Measurements from ENCODE around the gene MINK1.
"Not testable (repeated sequence)": the region's sequence is repeated elsewhere in the genome, so short reads cannot be mapped to it uniquely, and the experiment has no call there.

Gene MINK1

DNA sequence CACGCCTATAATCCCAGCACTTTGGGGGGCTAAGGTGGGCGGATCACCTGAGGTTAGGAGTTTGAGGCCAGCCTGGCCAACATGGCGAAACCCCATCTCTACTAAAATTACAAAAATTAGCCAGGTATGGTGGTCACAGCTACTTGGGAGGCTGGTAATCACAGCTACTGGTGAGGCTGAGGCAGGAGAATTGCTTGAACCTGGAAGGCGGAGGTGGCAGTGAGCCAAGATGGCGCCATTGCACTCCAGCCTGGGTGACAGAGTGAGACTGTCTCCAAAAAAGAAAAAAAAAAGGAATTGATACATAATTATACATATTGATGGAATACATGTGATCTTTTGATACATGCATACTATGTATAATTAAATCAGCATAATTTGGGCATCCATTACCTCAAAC is 34.4 kb downstream of the MINK1 start:
- FAIRE-seq; DNase-seq (ENCODE audit: insufficient read length, low spot score): not testable (repeated sequence)

DNA sequence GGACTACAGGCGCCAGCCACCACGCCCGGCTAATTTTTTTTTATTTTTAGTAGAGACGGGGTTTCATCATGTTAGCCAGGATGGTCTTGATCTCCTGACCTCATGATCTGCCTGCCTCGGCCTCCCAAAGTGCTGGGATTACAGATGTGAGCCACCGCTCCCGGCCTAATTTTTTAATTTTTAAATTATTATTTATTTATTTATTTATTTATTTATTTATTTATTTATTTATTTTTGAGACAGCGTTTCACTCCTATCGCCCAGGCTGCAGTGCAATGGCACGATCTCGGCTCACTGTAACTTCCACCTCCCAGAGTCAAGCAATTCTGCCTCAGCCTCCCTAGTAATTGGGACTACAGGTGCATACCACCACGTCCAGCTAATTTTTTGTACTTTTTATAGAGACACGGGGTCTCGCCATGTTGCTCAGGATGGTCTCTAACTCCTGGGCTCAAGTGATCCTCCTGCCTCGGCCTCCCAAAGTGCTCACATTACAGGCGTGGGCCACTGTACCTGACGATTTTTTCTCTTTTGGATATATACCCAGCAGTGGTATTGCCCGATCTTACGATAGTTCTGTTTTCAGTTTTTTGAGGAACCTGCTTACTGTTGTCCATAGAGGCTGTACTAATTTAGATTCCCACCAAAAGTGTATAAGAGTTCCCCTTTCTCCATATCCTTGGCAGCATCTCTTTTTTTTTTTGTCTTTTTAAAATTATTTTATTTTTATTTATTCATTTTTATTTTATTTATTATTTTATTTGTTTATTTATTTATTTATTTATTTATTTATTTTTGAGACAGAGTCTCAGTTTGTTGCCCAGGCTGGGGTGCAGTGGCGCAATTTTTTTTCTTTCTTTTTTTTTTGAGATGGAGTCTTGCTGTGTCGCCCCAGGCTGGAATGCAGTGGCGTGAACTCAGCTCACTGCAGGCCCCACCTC is 36.2 kb downstream of the MINK1 start:
- FAIRE-seq; DNase-seq (ENCODE audit: insufficient read length, low spot score): not testable (repeated sequence)

DNA sequence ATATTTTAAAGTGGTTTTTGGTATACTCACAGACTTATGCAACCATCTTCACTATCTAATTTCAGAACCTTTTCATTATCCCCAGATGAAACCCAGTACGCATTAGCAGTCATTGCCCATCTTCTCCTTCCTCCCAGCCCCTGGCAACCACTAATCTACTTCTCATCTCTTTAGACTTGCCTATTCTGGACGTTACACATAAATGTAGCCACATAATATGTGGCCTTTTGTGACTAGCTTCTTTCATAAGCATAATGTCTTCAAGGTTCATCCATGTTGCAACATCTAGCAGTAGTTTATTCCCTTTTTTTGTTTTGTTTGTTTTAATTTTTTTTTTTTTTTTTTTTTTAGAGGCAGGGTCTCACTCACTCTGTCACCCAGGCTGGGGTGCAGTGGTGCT is 37.7 kb downstream of the MINK1 start:
- DNase-seq (ENCODE audit: insufficient read length, low spot score) (no peak), FAIRE-seq (no peak)

DNA sequence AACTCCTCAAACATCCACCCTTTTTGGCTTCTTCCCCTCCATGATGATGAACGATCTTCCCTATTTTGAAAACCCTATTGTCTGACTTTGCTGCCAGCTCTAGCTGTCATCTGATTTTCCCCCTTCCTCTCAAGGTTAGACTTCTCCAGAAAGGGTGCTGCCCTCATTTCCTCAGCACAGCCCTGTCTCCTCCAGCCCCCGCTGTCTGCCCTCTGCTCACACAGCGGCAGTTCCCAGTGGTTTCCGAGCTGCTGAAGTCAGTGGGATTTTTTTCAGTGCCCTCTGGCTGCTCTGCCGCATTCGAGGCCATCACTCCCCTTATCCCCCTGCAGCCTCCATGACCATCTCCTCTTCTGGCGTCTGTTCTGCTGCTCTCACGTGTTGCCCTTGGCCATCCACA is 39.6 kb downstream of the MINK1 start:
- DNase-seq (ENCODE audit: insufficient read length, low spot score) (no peak), FAIRE-seq (no peak)

DNA sequence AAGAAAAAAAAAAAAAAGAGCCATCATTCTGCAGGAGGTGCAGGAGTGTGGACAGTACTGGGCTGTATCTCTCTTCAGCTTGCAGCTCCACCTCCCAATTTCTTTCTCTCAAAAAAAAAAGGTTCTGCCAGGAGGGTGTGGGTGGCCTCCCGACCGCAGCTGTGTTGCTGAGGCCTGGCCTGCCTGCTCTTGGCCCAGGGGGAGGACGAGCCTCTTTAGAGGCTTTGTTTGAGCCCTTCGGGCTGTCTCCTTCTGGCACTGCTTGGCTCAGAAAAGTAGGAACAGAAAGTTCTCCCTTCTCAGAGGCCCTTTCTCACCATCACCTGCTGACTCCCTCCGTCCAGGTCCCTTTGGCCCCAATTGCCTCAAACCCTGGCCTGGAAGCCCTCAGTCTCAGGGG is 43.9 kb downstream of the MINK1 start:
- DNase-seq (ENCODE audit: insufficient read length, low spot score), result no peak
- FAIRE-seq, result no peak

DNA sequence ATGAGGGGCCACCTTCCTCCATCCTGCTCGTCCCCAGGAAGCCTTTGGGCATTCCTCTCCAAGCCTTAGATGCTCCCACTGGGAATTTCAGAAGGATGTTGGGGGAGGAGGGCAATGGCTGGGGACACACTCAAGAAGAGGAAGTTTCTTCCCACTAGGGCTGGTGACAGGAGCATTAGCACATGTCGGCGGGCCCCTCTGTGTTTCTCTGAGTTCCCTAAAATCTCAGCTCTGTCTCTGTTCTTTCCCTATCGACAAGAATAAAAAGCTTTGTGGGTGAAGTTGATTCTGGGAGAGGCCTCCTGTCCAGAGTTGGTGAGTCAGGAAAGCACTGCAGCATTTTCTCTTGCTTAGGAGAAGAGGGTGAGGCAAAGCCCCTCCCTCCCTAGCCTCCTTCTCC is 46.5 kb downstream of the MINK1 start:
- DNase-seq (ENCODE audit: insufficient read length, low spot score) (no peak), FAIRE-seq (no peak)

DNA sequence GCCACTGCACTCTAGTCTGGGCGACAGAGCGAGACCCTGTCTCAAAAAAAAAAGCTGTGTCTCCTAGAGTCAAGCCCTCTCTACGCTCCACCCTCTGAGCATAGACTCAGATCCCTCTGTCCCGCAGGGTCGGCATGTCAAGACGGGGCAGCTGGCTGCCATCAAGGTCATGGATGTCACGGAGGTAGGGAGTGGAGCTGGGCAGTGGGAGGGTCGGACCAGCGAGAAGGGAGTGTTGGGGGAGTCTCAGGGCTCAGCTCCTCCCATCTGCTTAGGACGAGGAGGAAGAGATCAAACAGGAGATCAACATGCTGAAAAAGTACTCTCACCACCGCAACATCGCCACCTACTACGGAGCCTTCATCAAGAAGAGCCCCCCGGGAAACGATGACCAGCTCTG is 47.7 kb downstream of the MINK1 start:
- FAIRE-seq, result no peak
- DNase-seq (ENCODE audit: insufficient read length, low spot score), result no peak

DNA sequence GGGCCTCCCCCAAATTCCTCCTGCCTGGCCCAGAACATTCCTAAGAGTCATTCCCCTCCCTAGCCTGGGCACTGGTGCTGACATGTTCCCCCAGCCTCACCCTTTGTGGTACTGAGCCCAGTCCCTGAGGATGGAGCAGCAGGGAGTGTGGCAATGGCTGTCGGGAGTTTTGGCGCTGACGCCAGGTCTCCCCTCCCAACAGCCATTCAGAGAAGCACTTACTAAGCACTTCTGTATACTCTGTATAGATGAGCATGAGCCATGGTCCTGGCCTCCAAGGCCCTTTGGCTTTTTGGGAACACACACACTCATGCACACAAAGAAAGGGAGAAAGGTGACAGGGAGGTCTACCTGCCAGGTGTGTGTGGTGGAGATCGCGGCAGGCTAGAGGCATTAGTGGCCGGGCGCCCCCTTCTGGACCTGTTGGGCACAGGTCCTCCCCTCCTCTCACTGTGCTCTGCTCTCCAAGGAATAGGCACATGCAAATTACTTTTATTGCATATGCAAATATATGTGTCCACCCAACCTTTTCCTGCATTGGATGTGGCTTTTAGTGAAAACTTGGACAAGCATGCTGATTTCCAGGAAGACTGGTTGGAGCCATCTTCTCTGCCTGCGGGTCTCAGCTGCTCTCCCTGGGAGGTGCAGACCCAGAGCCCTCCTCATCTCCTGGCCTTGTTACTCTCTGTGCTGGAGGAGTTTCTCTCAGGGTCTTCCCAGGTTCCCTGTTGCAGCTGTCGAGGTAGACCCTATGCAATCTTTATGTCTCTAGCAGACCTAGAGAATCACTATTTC is 48.8 kb downstream of the MINK1 start:
- DNase-seq (ENCODE audit: insufficient read length, low spot score), result peak; percentile 63
- FAIRE-seq, result peak; percentile 84

DNA sequence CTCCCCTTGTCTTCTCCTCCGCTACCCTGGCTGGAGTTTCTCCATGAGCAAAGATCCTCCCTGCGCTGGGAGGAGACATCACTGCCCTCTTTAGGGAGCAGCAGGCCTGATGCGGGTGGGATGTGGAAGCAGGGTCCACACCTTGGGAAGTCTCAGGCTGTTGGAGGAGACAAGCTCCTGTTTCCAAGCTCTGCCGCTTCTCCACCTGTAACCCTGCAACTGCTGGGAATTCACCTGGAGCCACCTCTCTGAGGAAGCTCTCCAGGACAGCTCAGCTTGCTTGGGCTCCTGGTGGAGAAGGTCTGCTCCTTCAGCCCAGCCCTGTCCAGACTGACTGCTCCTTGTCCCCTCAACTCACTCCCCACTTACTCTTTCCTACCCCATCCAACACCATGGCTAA is 51.3 kb downstream of the MINK1 start:
- FAIRE-seq (no peak), DNase-seq (ENCODE audit: insufficient read length, low spot score) (no peak)

DNA sequence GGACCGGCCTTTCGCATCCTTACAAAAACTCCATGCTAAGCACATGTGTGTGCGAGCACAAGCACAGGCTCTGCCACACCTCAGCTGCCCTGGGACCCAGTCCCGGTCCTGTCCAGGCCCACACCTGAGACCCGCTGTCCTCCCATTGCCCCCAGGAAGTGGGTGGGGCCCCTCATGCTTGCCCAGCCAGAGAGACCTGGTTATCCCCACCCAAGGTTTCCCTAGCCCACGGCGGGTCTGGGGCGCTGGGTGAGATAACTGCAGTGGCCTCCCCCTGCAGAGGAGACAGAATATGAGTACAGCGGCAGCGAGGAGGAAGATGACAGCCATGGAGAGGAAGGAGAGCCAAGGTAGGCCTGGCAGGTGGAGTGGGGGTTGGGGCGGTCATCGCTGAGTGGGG is 53.7 kb downstream of the MINK1 start:
- FAIRE-seq (no peak), DNase-seq (ENCODE audit: insufficient read length, low spot score) (no peak)

DNA sequence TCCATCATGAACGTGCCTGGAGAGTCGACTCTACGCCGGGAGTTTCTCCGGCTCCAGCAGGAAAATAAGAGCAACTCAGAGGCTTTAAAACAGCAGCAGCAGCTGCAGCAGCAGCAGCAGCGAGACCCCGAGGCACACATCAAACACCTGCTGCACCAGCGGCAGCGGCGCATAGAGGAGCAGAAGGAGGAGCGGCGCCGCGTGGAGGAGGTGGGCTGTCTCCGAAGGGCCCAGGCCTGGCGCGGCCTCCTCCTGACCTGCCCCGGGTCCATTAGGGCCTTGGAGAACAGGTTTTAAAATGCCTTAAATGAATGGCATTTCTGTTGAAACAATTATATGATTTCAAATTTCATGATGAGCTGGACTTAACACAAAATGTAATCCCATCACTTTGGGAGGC is 54.4 kb downstream of the MINK1 start:
- FAIRE-seq (no peak), DNase-seq (ENCODE audit: insufficient read length, low spot score) (no peak)

DNA sequence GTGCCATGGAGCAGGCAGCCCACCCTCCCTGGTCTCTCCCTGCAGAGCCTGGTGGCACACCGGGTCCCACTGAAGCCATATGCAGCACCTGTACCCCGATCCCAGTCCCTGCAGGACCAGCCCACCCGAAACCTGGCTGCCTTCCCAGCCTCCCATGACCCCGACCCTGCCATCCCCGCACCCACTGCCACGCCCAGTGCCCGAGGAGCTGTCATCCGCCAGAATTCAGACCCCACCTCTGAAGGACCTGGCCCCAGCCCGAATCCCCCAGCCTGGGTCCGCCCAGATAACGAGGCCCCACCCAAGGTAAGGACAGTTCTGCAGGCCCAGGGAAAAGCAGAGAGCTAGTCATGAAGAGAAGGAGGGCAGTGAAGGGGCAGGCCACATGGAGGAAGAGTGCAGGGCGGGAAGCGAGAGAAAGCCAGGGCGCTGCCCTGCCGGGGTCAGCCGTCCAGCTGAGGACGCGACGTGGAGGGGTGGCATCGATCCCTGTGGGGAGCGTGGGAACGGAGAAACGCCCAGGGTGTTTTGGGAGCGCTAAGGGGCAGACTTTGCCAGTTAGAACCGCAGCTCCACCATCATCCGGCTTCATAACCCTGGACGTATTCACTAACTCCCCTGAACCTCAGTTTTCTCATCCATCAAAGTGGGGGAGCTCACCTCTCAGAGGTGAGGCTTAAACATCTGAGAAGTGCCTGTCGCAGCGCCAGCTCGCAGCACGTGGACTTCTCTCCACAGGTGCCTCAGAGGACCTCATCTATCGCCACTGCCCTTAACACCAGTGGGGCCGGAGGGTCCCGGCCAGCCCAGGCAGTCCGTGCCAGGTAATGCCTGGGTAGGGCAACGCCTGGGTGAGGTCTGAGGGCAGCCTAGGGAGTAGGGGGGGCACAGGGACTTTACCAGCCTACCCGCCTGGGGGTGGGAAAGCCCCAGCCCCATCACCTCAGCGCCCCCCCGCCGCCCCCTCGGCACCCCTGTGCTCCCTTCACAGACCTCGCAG is 58.6 kb downstream of the MINK1 start:
- DNase-seq (ENCODE audit: insufficient read length, low spot score) (no peak), FAIRE-seq (no peak)

DNA sequence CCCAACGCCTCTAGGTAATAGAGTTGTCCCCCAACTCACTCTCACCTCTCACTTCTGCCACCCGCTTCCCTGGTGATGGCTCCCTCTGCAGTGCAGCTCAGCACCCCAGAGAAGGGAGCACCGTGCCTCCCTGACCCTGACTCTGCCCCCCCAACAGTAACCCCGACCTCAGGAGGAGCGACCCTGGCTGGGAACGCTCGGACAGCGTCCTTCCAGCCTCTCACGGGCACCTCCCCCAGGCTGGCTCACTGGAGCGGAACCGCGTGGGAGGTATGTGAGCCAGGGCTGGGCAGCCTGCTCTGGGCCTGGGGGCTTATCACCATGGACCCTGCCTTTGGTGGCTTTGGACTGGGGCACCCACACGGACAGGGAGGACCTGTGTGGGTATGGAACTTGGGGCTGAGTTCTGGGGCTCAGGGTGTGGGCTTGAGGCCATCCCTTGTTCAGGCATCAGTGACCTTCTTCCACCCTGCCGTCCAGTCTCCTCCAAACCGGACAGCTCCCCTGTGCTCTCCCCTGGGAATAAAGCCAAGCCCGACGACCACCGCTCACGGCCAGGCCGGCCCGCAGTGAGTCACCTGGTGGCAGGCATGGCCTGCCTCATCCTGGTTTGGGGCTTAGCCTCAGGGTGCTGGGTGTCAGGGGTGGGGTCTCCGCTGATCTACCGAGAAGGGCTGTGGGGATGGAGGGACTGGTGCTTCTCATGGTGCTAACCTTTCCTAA is 59.5 kb downstream of the MINK1 start:
- FAIRE-seq (no peak), DNase-seq (ENCODE audit: insufficient read length, low spot score) (no peak)

DNA sequence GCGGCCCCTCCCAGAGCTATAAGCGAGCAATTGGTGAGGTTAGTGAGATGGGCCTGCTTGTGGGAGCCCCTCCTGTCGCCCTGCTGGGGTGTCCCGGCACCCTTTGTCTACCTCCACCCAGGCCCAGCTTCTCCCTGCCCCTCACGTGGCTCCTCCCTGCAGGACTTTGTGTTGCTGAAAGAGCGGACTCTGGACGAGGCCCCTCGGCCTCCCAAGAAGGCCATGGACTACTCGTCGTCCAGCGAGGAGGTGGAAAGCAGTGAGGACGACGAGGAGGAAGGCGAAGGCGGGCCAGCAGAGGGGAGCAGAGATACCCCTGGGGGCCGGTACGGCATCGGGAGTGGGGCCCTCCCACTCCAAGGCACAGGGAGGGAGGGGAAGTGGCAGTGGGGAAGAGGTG is 60.1 kb downstream of the MINK1 start:
- FAIRE-seq (no peak), DNase-seq (ENCODE audit: insufficient read length, low spot score) (no peak)

DNA sequence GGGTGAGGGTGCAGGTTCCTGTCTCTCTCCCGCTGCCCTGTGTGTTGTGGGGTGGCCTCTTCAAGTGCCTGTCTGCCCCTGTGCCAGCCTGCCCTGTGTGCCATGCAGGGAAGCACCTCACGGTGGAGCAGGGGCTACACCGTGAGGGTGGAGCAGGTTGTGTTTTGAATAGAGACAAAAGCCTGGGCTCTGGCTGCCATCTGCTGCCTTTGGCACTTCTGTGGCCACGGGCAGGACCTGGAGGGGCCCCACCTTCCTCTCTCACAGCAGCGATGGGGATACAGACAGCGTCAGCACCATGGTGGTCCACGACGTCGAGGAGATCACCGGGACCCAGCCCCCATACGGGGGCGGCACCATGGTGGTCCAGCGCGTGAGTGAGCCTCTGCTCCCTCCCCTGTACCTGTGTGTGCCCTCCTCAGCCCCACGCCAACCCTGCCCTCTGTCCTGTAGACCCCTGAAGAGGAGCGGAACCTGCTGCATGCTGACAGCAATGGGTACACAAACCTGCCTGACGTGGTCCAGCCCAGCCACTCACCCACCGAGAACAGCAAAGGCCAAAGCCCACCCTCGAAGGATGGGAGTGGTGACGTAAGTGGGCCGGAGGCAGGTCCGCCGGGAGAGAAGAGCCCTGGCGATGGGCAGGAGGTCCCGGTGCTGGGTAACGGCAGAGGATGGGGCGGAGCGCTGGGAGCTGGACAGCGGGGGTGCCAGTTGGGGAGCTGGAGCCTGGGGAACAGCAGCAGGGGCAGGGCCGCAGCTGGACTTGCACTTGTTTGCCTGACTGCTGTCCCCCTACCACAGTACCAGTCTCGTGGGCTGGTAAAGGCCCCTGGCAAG is 60.8 kb downstream of the MINK1 start:
- no peak for FAIRE-seq
- DNase-seq (ENCODE audit: insufficient read length, low spot score), result no peak

DNA sequence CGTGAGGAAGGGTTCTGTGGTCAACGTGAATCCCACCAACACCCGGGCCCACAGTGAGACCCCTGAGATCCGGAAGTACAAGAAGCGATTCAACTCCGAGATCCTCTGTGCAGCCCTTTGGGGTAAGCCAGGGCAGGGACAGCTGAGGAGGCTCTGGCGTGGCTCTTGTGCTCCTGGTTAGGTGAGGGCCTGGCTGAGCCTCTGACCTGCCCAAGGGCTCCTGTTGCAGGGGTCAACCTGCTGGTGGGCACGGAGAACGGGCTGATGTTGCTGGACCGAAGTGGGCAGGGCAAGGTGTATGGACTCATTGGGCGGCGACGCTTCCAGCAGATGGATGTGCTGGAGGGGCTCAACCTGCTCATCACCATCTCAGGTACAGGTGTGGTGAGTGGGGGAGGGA is 62.0 kb downstream of the MINK1 start:
- FAIRE-seq (no peak), DNase-seq (ENCODE audit: insufficient read length, low spot score) (no peak)

DNA sequence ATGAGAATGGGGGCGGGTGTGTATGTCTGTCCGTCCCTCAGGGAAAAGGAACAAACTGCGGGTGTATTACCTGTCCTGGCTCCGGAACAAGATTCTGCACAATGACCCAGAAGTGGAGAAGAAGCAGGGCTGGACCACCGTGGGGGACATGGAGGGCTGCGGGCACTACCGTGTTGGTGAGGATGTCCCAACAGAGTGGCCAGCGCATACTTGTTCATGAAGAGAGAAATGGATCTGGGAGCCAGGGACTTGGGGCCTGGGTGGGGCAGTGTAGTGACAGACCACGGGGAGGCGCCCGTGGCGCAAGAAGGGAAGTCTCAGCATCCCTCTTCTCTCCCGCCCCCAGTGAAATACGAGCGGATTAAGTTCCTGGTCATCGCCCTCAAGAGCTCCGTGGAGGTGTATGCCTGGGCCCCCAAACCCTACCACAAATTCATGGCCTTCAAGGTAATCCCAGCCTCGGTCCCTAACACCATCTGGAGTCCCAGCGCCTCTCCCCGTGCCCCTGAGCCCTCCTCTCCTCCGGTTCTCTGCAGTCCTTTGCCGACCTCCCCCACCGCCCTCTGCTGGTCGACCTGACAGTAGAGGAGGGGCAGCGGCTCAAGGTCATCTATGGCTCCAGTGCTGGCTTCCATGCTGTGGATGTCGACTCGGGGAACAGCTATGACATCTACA is 62.7 kb downstream of the MINK1 start:
- no peak for FAIRE-seq
- no peak for DNase-seq (ENCODE audit: insufficient read length, low spot score)

DNA sequence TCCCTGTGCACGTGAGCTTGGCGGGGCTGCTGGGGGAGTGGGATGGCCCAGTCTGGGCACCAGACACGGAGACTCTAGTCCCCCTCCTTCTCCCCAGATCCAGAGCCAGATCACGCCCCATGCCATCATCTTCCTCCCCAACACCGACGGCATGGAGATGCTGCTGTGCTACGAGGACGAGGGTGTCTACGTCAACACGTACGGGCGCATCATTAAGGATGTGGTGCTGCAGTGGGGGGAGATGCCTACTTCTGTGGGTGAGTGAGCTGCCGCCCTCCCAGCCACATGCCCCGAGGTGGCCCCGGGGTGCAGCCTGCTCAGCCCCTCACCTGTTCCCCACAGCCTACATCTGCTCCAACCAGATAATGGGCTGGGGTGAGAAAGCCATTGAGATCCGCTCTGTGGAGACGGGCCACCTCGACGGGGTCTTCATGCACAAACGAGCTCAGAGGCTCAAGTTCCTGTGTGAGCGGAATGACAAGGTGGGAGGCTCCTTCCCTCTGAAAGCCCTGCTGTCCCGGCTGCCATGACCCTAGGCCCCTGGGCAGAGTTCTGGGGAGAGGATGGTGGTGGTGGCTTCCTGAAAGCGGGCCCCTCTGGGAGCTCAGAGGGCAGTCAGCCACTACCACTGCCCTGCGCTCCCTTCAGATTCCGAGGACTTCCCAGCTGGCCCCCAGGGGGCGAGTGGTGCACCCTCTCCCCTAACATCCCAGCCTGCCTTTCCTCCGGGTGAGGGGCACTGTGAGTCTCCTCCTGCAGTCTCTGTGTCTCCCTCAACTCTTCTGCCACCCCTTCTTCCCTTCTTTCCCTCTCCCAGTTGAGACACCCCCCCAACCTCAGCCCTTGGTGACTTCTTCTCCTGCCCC is 63.4 kb downstream of the MINK1 start:
- FAIRE-seq (no peak), DNase-seq (ENCODE audit: insufficient read length, low spot score) (no peak)
